KMS-11 (cell line): ENCODE results near the gene F3.

Experiments
- H2AFZ ChIP-seq: fragments of 200-600 bp; sonication (generic); 2 replicates; pipeline ENCODE4 v1.6.1; 2016; ENCODE audit warnings: antibody characterized with exemption, mixed run types, low read depth
- H3K27ac ChIP-seq: fragments of 200-600 bp; sonication (generic); 2 replicates; pipeline ENCODE4 v1.6.1; 2016; ENCODE audit warnings: mild to moderate bottlenecking, mixed run types
- H3K27me3 ChIP-seq: fragments of 200-600 bp; sonication (generic); 2 replicates; pipeline ENCODE4 v1.6.1; 2017; ENCODE audit warnings: mild to moderate bottlenecking, low read depth, mixed run types, moderate library complexity; ENCODE audit not compliant: insufficient read depth
- H3K36me3 ChIP-seq: fragments of 200-600 bp; sonication (generic); 2 replicates; pipeline ENCODE4 v1.6.1; 2017; ENCODE audit warnings: mild to moderate bottlenecking, mixed run types; ENCODE audit not compliant: insufficient read depth
- H3K4me1 ChIP-seq: fragments of 200-600 bp; sonication (generic); 2 replicates; pipeline ENCODE4 v1.6.1; 2016; ENCODE audit warnings: mild to moderate bottlenecking, low read depth, mixed run types; ENCODE audit not compliant: poor library complexity, severe bottlenecking
- H3K4me2 ChIP-seq: fragments of 200-600 bp; sonication (generic); 2 replicates; pipeline ENCODE4 v1.7.0; 2016; ENCODE audit warnings: mild to moderate bottlenecking, mixed run types
- H3K4me3 ChIP-seq: fragments of 200-600 bp; sonication (generic); IDR thresholded peaks from 2 replicates; pipeline ENCODE4 v1.6.1; 2017; ENCODE audit warnings: low read depth, low read length, mixed read lengths; ENCODE audit not compliant: insufficient read depth
- H3K79me2 ChIP-seq: fragments of 200-600 bp; sonication (generic); 2 replicates; pipeline ENCODE4 v1.6.1; 2016; ENCODE audit warnings: low read depth, mixed run types; ENCODE audit not compliant: insufficient read depth
- H3K9ac ChIP-seq: fragments of 200-600 bp; sonication (generic); 2 replicates; pipeline ENCODE4 v1.6.1; 2016; ENCODE audit warnings: mild to moderate bottlenecking, mixed run types
- H4K20me1 ChIP-seq: fragments of 200-600 bp; sonication (generic); 2 replicates; pipeline ENCODE4 v1.6.1; 2016; ENCODE audit warnings: mild to moderate bottlenecking, mixed run types; ENCODE audit not compliant: insufficient read depth
- CTCF ChIP-seq: fragments of 200-600 bp; sonication (generic); conservative IDR thresholded peaks from 2 replicates; pipeline ENCODE4 v1.6.1; 2017; ENCODE audit warnings: low read depth, mild to moderate bottlenecking, antibody characterized with exemption, low read length, moderate library complexity, mixed read lengths

The F3 gene

GRCh38 chr1:94541246-94542087 lies at the start of gene F3:
TSS of gene F3 (minus strand) at chr1:94541759. CDS start at chr1:94541636, 123 bp downstream.
- Histone ChIP-seq H3K27ac (no peak within 1 kb of the TSS), H4K20me1 (no peaks in the 10 kb centered on the region), H3K4me2 (peak within 1 kb of the TSS; percentile 51), H3K36me3 (no peaks in the 10 kb centered on the region), H3K4me3 (no peak within 1 kb of the TSS), H3K79me2 (no peaks in the 10 kb centered on the region), H2AFZ (peak within 1 kb of the TSS; percentile 83), H3K9ac (peak within 1 kb of the TSS; percentile 34; the same call in 1 of the 2 replicates), H3K27me3 (no peaks in the 10 kb centered on the region), H3K4me1 (no peaks in the 10 kb centered on the region)
- TF ChIP-seq CTCF, result no peak

GRCh38 chr1:94590203-94591137 lies 48.9 kb upstream of the F3 start:
- no peak overlapping the region for H2AFZ ChIP-seq
- TF ChIP-seq CTCF, result no peak
- H3K4me3 ChIP-seq, result no peak overlapping the region
- no peaks in the 10 kb centered on the region for H3K27me3 ChIP-seq
- no peak overlapping the region for H3K9ac ChIP-seq
- H3K27ac ChIP-seq, result no peak overlapping the region
- no peaks in the 10 kb centered on the region for H3K4me1 ChIP-seq
- no peaks in the 10 kb centered on the region for H3K79me2 ChIP-seq
- H3K4me2 ChIP-seq, result no peak overlapping the region
- H4K20me1 ChIP-seq, result no peaks in the 10 kb centered on the region
- H3K36me3 ChIP-seq, result no peaks in the 10 kb centered on the region

GRCh38 chr1:94589728-94590127 lies 48.2 kb upstream of the F3 start:
- no peaks in the 10 kb centered on the region for H3K36me3 ChIP-seq
- TF ChIP-seq CTCF, result no peak
- H2AFZ ChIP-seq, result no peak overlapping the region
- H3K4me3 ChIP-seq, result no peak overlapping the region
- no peaks in the 10 kb centered on the region for H3K27me3 ChIP-seq
- no peaks in the 10 kb centered on the region for H3K4me1 ChIP-seq
- no peak overlapping the region for H3K4me2 ChIP-seq
- H4K20me1 ChIP-seq, result no peaks in the 10 kb centered on the region
- no peak overlapping the region for H3K9ac ChIP-seq
- H3K27ac ChIP-seq, result no peak overlapping the region
- no peaks in the 10 kb centered on the region for H3K79me2 ChIP-seq

GRCh38 chr1:94582565-94582964 lies 41.0 kb upstream of the F3 start:
- H3K4me3 ChIP-seq, result no peak overlapping the region
- no peaks in the 10 kb centered on the region for H3K27me3 ChIP-seq
- no peak overlapping the region for H3K4me2 ChIP-seq
- H3K9ac ChIP-seq, result no peak overlapping the region
- H3K27ac ChIP-seq, result no peak overlapping the region
- no peaks in the 10 kb centered on the region for H3K4me1 ChIP-seq
- H3K36me3 ChIP-seq, result no peaks in the 10 kb centered on the region
- H2AFZ ChIP-seq, result no peak overlapping the region
- H4K20me1 ChIP-seq, result no peaks in the 10 kb centered on the region
- H3K79me2 ChIP-seq, result no peaks in the 10 kb centered on the region
- TF ChIP-seq CTCF, result no peak
